HG02840 (cell line): ENCODE data around the gene TEAD3.
"Not testable (repeated sequence)": the region's sequence is repeated elsewhere in the genome, so short reads cannot be mapped to it uniquely, and the experiment has no call there.

Experiments used
- ATAC-seq: cut with Tn5 transposase; IDR thresholded peaks from one replicate; pipeline ENCODE4 v1.9.1; 2021; ENCODE audit warnings: mild to moderate bottlenecking, moderate library complexity, moderate number of reproducible peaks; ENCODE audit not compliant: unreplicated experiment, low FRiP score

The TEAD3 gene

DNA sequence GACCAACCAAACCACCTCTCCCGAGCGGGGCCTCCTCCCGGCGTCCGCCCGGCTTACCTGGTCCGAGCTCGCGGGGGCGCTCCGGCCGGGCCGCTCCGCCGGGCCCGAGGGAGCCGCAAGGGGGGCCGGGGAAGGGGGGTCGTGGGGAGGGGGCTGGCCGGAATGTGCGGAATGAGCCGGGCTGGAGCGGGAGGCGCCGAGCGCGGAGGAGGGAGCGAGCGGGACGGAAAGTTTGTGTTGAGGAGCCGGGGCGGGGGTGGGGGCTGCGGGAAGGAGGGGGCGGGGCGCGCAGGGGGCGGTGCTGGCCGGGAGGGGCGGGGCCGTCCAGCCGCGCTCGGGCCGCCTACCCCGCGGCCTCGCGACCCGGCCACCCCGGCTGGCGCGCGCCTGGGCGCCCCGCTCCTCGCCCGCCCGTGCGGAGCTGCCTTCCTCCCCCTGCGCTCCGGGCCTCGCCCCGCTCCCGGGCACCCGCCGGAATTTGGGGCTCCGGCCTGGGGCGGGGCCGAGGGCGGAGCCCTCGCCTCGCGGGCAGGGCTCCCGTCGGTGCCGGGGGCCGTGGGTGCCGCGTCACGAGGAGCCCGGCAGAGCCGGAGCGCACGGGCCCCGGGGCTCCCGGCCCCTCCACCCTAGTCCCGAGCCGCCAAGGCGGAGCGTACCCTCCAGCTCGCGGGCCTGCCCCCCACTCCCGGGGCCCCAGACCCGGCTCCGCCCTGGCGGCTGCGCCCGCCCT is at the start of gene TEAD3:
TEAD3 (minus strand) TSS at position 239 of the 730 bp plus-strand sequence.
- no peak for ATAC-seq

DNA sequence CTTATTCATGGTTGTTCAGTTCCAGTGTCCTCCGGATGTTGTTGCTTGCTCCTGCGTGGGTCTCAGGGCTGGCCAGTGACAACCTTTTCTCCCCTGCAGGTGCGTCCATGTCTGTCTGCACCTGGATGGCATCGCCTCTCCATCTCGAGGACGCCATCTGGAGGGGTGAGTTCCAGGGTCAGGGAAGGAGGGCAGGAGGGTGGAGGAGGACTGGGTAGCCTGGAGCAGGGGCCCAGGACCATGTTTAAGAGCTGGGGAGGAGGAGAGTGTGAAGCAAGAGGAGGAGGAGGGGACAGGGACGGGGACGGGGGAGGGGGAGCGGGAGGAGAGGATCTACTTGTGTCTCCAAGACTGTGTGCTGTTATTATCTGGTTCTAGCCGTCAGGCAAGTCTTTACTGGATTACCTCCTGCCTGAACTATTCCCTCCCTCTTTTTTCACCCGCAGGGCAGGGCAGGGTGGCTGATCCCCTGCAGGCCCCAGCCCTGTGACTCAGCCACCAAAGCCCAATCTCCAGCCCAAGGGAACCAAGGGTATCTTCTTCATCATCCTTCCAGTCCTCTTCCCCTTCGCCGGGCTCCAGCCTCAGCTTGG is 48.0 kb upstream of the TEAD3 start:
- no peak for ATAC-seq

DNA sequence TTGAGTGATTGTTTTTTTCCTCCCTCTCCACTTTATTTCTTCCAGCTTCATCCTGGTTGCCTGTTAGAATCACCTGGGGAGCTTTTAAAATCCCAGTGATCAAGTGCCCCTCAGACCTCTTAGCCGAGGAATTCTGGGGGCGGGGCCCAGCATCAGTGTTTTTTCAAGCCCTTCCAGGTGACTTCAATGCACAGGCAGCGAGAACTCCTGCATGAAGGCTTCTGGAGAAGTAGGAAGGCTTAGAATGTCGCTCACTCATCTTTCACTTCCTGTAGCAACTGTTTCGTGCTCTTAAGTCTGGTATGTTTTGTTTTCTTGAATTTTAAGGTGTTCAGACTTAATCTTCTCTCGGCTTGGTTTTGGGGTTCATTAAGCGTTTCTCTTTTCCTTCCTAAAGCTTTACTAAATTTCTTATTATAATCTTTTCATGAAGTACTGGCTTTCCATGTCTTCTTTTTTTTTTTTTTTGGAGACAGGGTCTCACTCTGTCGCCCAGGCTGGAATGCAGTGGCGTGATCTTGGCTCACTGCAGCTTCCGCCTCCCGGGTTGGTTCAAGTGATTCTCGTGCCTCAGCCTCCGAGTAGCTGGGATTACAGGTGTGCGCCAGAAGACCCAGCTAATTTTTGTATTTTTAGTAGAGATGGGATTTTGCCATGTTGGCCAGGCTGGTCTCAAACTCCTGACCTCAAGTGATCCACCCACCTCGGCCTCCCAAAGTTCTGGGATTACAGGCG is 46.7 kb upstream of the TEAD3 start:
- no peak for ATAC-seq

DNA sequence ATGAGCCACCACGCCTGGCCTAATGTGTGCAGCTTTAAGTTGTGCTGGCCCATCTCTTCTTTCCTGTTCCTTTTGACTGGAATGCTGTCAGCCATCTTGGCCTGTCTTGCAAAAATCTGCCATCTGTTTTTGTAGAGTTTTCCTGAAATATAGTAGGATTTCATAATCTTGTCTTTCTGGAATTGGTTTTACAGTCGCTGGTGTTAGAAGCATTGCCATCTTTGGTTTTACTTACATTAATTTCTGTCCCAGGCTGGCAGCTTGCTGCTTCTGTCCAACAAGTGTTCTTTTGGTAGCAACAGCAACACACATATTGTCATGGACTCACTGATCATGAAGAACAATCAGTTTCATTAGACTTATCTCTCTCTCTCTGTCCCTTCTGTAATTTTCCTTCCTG is 45.0 kb upstream of the TEAD3 start:
- ATAC-seq, result no peak

DNA sequence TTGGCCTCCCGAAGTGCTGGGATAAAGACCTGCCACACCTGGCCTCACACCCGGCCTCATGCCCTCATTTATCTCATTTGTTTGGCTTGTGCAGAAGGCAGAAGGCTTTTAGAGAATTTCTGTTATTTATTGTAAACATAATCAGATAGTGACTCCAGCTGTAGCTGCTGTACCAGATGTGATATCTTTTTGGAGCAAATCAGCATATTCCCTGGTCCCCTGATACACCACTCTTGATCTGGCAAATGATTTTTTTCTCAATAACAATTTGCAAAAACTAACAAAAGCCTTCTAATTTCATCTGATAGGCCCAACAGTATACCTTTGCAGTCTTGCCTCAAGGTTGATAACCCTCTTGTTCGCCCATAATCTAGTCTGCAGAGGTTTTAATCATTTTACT is 42.3 kb upstream of the TEAD3 start:
- ATAC-seq, result no peak

DNA sequence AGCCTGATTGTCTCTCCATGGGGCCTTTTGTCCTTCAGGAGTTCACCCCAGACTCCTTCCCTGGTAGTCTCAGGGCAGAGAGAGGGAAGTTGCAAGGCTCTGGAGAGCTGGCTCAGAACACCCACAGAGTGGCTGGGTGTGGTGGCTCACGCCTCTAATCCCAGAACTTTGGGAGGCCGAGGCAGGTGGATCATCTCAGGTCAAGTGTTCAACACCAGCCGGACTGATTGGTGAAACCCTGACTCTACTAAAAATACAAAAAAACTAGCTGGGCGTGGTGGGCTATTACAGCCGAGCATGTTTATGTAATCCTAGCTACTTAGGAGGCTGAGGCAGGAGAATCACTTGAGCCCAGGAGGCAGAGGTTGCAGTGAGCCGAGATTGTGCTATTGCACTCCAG is 39.0 kb upstream of the TEAD3 start:
- not testable (repeated sequence) for ATAC-seq

DNA sequence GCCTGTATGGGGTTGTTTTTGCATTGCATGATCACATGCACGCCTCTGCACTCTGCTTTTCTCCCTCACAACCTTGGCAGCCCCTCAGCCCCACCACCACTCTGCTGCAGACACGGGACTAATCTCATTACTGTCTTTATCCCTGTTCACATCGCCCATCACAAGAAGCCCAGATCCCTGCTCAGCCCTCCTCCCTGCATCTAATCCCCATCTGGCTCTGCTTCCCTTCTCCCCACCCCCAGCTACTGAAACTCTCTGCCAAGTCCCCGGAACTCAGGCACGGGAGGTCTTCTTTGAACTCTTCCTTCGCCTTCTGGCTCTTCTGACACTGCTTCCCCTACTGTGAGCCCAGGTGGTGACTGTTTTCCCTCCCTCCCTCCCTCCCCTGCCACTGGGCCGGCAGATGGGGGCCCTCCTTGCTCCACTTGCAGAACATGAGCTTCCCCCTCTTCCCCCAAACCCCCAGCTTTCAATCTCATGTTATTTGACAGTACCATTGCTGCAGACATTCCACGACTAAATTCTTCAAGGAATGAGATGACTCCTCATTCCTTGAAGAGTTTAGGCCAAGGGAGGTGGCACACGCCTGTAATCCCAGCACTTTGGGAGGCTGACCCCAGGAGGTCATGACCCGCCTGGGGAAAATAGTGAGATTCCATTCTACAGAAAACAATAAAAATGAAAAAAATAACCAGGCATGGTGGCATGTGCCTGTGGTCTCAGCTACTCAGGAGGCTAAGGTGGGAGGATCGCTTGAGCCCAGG is 37.7 kb upstream of the TEAD3 start:
- ATAC-seq, result no peak

DNA sequence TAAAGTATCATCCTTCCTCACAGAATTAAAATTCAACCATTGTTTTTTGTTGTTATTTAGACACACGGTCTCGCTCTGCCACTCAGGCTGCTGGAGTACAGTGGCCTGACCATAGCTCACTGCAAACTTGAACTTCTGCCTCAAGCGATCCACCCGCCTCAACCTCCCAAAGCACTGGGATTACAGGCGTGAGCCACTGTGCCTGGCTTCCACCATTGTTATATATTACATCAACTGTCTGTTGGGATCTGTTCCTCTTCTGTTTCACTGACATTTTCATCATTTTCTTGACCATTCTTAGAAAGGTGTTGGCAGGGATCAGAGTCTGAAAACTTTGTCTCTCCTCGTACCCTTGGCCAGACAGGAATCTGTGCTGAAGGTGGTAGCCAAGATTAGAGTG is 37.1 kb upstream of the TEAD3 start:
- ATAC-seq, result no peak

DNA sequence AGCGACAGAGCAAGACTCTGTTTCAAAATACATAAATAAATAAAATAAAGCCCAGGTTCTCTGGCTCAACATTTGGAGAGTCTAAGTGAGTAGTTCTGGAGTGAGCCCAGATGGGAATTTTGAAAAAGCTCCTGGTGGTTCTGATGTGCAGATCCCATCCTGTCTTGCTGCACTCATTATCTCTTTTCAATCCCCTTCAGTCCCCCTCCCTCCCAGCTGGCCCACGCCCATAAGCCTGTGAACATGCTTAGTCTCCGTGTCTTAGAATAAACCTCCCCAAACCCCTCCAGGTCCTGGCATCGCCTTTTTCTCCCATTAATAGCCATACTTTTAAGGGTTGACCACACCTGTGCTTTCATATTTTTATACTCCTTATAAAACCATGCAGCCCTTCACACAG is 35.2 kb upstream of the TEAD3 start:
- no peak for ATAC-seq

DNA sequence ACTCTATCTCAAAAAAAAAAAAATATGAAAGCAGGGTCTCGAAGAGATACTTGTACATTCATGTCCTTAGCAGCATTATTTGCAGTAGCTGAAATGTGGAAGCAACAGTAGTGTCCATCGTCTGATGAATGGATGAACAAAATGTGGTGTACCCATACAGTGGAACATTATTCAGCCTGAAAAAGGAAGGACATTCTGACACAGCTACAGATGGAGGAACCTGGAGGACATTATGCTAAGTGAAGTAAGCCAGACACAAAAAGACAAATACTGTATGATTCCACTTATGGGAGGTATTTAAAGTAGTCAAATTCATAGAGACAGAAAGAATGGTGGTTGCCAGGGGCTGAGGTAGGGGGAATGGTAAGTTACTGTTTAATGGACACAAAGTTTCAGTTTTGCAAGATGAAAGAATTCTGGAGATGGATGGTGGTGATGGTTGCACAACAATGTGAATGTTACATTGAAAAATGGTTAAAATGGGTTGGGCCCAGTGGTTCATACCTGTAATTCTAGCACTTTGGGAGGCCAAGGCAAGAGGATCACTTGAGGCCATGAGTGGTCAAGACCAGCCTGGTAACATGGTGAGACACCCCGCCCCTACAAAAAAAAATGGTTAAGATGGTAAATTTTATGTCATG is 27.6 kb upstream of the TEAD3 start:
- no peak for ATAC-seq

DNA sequence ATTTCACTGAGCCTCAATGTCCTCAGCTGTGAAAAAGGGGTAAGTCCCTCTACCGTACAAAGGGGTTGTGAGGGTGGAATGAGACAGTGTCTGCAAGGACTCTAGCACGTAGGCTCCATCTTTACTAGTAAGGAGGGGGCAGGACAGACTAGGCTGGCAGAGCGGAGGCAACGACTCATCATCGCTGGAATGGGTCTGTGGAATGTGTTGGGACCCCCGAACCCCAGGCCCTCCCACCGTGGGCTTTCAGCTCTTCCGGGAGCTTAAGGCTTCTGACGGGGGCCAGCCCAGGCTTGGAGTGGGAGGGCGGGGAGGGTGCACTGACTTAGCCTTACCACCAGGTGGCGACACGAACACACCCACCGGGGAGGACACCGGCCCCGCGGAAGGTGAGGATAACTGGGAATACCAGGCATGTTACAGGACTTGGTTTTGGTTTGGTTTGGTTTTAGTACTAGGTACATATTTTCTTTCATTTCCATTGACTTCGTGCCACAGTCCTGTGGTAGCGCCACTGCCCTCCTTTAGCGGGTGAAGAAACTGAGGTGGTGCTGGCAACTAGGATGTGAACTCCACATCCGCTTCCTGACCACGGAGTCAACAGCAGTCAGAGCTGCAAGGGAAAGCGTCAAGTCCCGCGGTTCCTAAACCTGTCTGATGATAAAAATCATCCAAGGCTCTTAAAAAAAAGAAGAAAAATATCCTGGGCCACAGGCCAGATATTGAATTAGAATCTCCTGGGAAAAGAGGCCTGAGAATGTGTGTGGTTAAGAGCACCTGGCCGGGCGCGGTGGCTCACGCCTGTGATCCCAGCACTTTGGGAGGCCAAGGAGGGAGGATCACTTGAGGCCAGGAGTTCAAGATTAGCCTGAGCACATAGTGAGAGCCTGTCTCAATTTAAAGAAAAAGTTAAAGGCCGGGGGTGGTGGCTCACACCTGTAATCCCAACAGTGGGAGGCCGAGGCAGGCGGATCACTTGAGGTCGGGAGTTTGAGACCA is 26.1 kb upstream of the TEAD3 start:
- ATAC-seq, result no peak

DNA sequence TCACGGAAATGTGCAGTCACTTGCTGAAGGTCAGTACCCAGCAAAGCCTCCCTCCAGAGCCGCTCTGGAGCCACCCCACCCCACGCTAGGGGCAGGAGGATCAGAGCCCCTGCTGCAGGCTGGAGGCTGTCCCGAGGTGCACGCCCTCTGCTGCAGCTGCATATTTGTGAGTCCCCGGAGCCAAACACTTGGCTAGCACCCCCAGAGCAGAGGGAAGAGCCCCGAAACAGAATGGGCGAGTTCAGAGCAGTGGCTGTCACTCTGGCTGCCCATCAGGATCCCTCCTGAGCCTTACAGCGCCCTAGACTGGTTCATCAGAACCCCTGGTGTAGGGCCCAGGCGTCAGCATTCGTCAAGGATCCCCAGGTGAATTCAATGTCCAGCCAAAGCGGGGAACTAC is 25.3 kb upstream of the TEAD3 start:
- no peak for ATAC-seq

DNA sequence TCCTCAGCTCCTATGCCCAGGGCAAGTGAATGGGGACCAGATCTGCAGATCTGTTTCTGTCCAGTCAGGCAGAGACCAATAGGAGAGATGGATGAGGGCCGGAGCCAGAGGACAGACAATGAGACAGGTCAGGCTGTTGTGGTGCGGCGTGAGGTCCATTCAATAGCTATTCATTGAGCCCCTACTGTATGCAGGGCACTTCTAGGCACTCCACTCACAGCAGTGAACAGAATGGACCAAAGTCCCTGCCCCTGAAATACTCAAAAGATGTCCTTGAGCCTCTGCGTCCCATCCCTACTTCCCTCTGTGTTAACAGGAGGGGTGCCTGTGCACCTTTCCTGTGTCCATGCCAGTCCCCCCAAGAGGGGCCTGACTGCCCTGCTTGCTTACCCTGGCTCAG is 24.4 kb upstream of the TEAD3 start:
- ATAC-seq, result no peak

DNA sequence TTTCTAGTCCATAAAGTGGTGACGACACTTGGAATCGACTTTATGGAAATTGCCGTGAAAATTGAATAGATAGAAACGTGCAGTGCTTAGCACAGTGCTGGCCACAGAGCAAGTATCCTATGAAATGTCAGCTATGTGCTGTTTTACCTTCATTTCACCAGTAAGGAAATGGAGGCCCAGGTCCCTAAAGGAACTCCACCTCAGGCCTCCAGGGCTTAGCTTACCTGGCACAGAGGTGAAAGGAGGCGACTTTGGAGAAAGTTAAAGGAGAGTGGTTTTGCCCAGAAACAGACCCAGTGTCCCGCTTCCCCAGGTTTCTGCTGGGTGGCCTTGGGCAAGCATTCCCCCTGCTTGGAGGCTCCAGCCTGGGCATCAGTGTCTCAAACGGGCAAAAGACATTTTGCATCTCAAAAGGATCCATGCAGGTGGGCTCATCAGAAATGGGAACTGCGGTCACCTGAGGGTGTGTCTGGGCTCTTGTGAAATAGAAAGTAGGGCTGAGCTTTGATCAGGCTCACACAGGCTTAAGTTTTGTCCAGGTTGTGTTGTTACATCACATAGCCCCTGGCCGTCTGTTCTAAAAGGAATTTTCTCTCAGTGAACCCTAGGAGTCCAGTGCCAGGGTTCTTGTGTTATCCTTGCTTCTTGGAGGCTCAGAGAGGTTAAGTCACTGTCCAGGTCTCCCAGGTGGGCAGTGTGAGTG is 22.6 kb upstream of the TEAD3 start:
- no peak for ATAC-seq

DNA sequence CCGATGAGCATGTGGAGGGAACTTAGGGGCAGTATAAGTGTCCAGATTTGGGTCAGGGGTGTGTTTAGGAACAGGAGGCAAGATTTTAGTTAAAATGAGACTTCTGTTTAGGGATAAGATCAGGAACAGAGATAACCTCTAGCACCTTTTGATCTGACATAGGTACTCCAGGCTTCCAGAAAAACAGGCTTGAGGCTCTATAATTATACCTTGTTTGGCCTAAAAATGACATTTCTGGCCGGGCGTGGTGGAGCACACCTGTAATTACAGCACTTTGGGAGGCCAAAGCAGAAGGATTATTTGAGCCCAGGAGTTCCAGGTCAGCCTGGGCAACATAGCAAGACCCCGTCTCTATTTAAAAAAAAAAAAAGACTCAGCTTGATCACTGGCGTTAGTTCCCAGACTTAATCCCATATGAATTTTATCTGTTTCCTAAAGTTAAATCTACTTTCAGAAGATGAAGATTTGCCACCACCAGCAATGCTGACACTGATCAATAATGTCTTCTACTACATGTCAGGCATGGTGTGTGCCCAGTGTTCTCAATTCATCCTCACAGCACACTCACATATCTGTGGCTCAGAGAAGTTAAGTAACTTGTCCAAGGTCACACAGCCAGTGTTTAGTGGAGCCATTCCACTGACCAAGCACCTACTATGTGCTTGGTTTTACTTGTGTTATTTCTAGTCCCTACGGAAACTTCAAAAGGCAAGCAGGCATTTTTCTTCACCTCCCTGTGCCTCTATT is 21.9 kb upstream of the TEAD3 start:
- ATAC-seq, result no peak

DNA sequence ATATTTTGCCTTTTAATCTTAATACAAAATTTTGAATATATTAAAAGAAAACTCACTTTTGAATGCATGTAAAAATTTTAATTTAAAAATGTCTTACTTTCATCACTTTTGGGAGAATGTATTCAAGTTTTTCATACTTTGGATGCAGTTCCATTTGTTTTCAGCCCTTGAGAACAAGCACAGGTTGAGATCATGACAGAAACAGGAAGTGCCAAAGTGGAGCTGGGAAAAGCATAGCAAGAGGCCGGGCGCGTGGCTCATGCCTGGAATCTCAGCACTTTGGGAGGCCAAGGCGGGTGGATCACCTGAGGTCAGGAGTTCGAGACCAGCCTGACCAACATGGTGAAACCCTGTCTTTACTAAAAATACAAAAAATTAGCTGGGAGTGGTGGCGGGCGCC is 21.1 kb upstream of the TEAD3 start:
- not testable (repeated sequence) for ATAC-seq

DNA sequence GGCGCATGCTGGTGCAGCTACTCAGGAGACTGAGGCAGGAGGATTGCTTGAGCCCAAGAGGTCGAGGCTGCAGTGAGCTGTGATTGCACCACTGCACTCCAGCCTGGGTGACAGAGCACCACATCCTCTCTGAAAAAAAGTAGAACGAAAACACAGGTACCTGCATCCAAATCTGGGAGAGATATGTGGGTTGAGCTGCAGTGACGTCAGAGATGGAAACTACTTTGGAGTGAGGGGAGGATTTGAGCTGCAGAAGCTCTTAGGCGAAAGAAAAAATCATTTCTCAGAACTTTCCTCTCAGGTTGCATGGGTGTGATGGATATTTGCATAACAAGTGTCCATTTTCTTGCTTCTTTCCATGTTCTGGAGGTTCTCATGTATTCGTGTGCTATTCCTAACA is 19.8 kb upstream of the TEAD3 start:
- ATAC-seq, result no peak

DNA sequence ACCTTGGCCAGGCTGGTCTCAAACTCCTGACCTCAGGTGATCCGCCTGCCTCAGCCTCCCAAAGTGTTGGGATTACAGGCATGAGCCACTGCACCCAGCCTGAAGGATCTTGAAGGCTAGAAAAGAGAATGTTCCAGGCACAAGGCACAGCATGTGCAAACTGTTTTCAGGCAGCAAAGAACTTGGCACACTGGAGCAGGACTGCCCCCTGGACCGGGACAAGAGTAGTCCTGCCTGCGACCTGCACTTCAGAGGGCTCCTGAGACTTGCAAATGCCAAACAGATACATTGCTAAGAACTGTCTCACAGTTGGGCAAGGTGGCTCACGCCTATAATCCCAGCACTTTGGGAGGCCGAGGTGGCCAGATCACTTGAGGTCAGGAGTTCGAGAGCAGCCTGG is 19.1 kb upstream of the TEAD3 start:
- ATAC-seq, result not testable (repeated sequence)
